ENCODE results near the gene FAR2. TPM values are rescaled to one million over a fixed set of nuclear protein-coding genes. Genes with fewer than 3 reads are reported as not detected.
A peak's percentile ranks its signal among the peaks of the same experiment; 100 is the strongest.

FAR2 gene
- total and polyA plus RNA-seq, 8 donors = 1.7 to 96.7 (median 3.3) TPM; not detected in 1

DNA sequence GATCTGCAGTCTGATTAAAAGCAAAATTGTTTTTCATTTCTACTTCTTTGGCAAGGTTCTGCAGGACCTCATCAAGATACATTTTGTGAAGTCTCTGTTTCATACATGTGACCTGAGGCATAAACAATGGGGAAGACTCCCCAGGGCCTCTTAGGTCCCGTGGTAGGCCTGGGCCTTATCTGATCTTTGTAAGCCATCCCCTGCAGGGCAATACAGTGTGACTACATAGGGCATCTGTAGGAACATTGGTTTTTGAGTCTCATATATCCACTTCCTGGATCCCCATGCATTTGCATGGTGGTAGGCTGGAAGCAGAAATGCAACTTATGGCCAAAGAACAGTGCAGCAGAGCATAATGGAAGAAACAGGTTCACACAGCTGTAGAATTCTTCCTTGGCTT, 6.0 kb downstream of the FAR2 start:
- no peak for TF ChIP-seq EP300 (IDR thresholded peaks at IDR 0.05)
- TF ChIP-seq POLR2A (IDR thresholded peaks at IDR 0.05) = no peak
- TF ChIP-seq POLR2AphosphoS5 (IDR thresholded peaks at IDR 0.05) = no peak
- TF ChIP-seq, protein P1, sequence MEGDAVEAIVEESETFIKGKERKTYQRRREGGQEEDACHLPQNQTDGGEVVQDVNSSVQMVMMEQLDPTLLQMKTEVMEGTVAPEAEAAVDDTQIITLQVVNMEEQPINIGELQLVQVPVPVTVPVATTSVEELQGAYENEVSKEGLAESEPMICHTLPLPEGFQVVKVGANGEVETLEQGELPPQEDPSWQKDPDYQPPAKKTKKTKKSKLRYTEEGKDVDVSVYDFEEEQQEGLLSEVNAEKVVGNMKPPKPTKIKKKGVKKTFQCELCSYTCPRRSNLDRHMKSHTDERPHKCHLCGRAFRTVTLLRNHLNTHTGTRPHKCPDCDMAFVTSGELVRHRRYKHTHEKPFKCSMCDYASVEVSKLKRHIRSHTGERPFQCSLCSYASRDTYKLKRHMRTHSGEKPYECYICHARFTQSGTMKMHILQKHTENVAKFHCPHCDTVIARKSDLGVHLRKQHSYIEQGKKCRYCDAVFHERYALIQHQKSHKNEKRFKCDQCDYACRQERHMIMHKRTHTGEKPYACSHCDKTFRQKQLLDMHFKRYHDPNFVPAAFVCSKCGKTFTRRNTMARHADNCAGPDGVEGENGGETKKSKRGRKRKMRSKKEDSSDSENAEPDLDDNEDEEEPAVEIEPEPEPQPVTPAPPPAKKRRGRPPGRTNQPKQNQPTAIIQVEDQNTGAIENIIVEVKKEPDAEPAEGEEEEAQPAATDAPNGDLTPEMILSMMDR (IDR thresholded peaks at IDR 0.05) = no peak
- 61 to 85% (median 71%) methylated on average over 1 of the region's 1 CpG for WGBS, 5 donors
- DNase-seq = no peak
- H3K4me3 ChIP-seq = no peak overlapping the region
- H3K4me1 ChIP-seq = peaks cover 0 to 36% (median 8%) of the 10 kb centered on the region in 4 donors
- H3K9me3 ChIP-seq = no peaks in the 10 kb centered on the region
- intact Hi-C loops (cut with DNase I; ENCODE audit: low total_unique reads) = no loop called here
- no peaks in the 10 kb centered on the region for H3K36me3 ChIP-seq
- peaks cover 0 to under 1% (median 0%) of the 10 kb centered on the region in 3 donors for H3K27me3 ChIP-seq
- H3K27ac ChIP-seq = no peak overlapping the region

DNA sequence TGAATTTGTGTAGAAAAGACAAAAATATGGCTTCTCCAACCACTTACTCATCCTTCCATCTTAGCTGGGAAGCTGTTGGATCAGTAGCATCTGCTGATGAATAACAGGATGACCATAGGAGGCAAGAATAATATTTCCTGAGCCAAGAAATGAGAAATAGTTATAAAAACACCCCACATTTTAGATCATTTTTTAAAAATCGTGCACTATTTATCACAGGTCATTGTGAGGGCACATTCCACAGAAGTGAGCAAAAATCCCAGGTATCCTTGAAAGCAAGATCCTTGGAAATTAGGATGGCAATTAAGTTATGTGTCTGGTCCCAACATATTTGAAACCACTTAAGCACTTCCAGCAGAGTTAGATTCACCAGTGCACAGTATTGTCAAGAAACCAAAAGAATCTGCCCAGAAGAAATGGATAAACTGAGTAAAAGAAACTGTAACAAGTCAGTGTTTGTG, 8.4 kb downstream of the FAR2 start:
- Histone ChIP-seq H3K27ac (peak overlapping the region in 1 of 5 donors; percentile 47), H3K9me3 (no peaks in the 10 kb centered on the region), H3K4me3 (no peak overlapping the region), H3K4me1 (peaks cover 0 to 16% (median 4%) of the 10 kb centered on the region in 4 donors), H3K27me3 (no peaks in the 10 kb centered on the region), H3K36me3 (no peaks in the 10 kb centered on the region)
- TF ChIP-seq, protein P1 (IDR thresholded peaks at IDR 0.05) = no peak
- TF ChIP-seq POLR2AphosphoS5 (IDR thresholded peaks at IDR 0.05) (no peak), EP300 (IDR thresholded peaks at IDR 0.05) (no peak), POLR2A (IDR thresholded peaks at IDR 0.05) (no peak)
- no peak for DNase-seq
- intact Hi-C loops (cut with DNase I; ENCODE audit: low total_unique reads) = no loop called here
- 38 to 55% (median 48%) methylated on average over 1 of the region's 1 CpG for WGBS, 5 donors

DNA sequence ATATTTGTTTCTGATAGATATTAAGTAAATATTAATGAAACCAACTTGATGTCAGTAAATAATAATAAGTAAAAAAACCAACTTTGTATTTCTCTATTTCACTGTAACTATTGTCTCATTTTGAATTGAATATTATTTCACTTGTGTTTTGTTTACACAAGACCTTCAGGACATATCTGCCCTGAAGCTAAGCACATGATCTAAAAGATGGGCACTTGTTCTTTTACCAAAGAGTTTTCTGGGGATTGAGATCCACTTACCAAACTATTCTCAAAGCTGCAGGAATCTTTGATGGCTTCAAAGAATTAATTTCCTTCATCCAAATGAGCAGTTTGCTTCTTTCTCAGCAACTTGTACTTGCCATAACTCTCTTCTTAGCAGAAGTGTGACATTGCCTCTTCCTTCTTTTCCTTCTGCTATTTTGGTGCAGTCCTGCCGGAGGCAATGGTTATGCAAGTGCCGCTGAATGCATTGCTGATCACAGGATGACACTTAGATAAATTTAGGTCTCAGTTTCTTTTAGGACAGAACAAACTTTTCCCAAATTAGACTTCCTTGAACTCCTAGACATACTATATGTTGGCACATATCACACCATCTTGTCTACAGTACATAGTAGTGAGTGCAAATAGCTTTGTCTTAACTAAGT, 9.2 kb downstream of the FAR2 start:
- TF ChIP-seq POLR2AphosphoS5 (IDR thresholded peaks at IDR 0.05) (no peak), EP300 (IDR thresholded peaks at IDR 0.05) (no peak), POLR2A (IDR thresholded peaks at IDR 0.05) (no peak)
- TF ChIP-seq, protein P1 (IDR thresholded peaks at IDR 0.05) = no peak
- no peaks in the 10 kb centered on the region for H3K9me3 ChIP-seq

DNA sequence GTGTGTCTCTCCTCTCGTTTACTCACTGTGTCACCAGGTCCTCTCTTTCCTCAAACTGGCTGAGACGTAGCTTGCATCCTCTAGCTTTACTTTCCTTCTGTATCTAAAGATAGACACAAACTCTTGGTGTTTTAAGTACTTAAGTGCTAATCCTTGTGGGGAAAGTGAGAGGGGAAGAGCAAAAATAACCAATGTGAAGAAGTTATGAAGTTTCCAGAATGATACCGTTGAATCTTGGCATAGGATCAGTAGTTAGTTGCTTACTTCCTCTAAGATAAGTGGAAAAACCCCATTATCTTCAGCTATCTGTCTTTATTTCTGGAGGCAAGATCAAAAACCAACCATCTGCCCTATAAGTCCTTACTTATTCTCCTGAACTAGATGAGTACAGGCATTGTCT, 10.6 kb downstream of the FAR2 start:
- Histone ChIP-seq H3K4me1 (peaks cover 0 to 19% (median 5%) of the 10 kb centered on the region in 4 donors), H3K27ac (peak overlapping the region in 1 of 5 donors; percentile 47)

More for the DNA sequence above, 9.2 kb downstream of the FAR2 start:
- no peaks in the 10 kb centered on the region for H3K27me3 ChIP-seq
- intact Hi-C loops (cut with DNase I; ENCODE audit: low total_unique reads) = no loop called here
- no peak for DNase-seq
- peak overlapping the region in 1 of 5 donors; percentile 47 for H3K27ac ChIP-seq
- no peak overlapping the region for H3K4me3 ChIP-seq
- H3K4me1 ChIP-seq = peaks cover 0 to 10% (median 0%) of the 10 kb centered on the region in 4 donors
- H3K36me3 ChIP-seq = no peaks in the 10 kb centered on the region
- 74 to 85% (median 81%) methylated on average over 2 of the region's 2 CpGs for WGBS, 5 donors

More for the DNA sequence above, 10.6 kb downstream of the FAR2 start:
- no peak for DNase-seq
- no peaks in the 10 kb centered on the region for H3K27me3 ChIP-seq
- WGBS, 5 donors = 50 to 78% (median 71%) methylated on average over 3 of the region's 3 CpGs
- H3K36me3 ChIP-seq = no peaks in the 10 kb centered on the region
- no peak overlapping the region for H3K4me3 ChIP-seq
- no peak for TF ChIP-seq EP300 (IDR thresholded peaks at IDR 0.05)
- TF ChIP-seq POLR2AphosphoS5 (IDR thresholded peaks at IDR 0.05) = no peak
- TF ChIP-seq, protein P1 (IDR thresholded peaks at IDR 0.05) = no peak
- TF ChIP-seq POLR2A (IDR thresholded peaks at IDR 0.05) = no peak
- no peaks in the 10 kb centered on the region for H3K9me3 ChIP-seq
- intact Hi-C loops (cut with DNase I; ENCODE audit: low total_unique reads) = no loop called here
